GM18505 (cell line): ENCODE measurements around the gene SMARCA2.
"Not testable (repeated sequence)": the region's sequence is repeated elsewhere in the genome, so short reads cannot be mapped to it uniquely, and the experiment has no call there.

ENCODE experiments used
- ATAC-seq: cut with Tn5 transposase; IDR thresholded peaks from one replicate; pipeline ENCODE4 v1.9.1; 2021; ENCODE audit not compliant: unreplicated experiment
- POLR2A ChIP-seq: IDR thresholded peaks from 4 replicates; pipeline ENCODE4 v1.6.1; 2011; ENCODE audit warnings: borderline replicate concordance; ENCODE audit not compliant: insufficient read depth, insufficient read length; ENCODE audit errors: extremely low read depth

SMARCA2 gene

DNA sequence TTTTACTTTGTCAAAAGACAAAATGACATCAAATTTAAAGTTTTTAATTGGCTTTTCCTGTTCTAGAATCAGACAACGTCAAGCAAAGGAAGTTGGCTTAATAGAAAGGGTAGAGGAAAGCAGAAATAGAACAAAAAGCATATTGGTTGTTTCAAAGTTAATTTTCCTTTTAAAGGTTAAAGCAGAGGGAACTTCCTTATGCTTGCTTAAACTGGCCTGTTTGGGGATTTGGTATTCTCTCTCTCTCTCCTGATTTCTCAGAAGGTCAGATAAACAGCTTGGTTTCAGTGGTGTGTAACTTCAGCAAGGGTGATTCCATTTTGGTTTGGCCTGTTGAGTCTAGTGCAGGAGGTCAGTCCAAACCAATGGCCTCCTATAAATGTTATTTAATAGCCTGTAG lies 127.1 kb downstream of the SMARCA2 start:
- no peak for ATAC-seq
- TF ChIP-seq POLR2A: no peak

GRCh38 chr9:2144619-2145018 lies 129.5 kb downstream of the SMARCA2 start:
- no peak for ATAC-seq
- no peak for TF ChIP-seq POLR2A

- no peak for ATAC-seq
- no peak for TF ChIP-seq POLR2A
Measured at GRCh38 chr9:2145746-2146145, 130.6 kb downstream of the SMARCA2 start.

- ATAC-seq: not testable (repeated sequence)
Measured at GRCh38 chr9:2146700-2147099, 131.6 kb downstream of the SMARCA2 start.

- no peak for TF ChIP-seq POLR2A
- ATAC-seq: no peak
Measured at GRCh38 chr9:2150338-2150737, 135.2 kb downstream of the SMARCA2 start.

GRCh38 chr9:2151171-2151570 lies 136.0 kb downstream of the SMARCA2 start:
- no peak for ATAC-seq
- no peak for TF ChIP-seq POLR2A

- no peak for ATAC-seq
Measured at GRCh38 chr9:2152966-2153629, 138.0 kb downstream of the SMARCA2 start.

DNA sequence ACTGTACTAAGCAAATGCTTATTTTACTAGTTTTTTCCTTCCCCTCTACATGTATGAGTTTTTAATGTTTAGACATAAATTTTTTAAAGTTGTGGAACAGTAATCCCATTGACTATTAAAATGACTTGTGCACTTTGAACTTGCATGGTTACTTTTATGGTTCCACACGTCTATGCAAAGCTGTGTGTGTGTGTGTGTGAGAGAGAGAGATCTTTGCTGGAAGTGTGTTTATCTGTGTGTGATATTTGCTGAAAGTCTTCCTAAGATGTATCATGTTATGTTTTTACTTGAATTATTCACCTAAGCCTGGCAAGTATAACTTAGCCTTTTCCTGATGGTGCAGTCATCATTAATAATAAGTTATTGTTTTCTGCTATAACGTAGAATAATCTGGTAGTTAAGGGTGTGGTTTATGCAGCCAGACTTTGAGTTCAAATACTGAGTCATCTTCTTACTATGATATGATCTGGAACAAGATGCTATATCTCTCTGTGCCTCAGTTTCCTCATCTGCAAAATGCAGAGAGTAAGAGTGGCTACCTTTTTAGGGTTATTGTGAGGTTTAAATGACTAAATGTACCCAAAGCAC lies 138.6 kb downstream of the SMARCA2 start:
- ATAC-seq: no peak
- TF ChIP-seq POLR2A: no peak

More at GRCh38 chr9:2152966-2153629, 138.0 kb downstream of the SMARCA2 start:
- no peak for TF ChIP-seq POLR2A

GRCh38 chr9:2154731-2155130 lies 139.6 kb downstream of the SMARCA2 start:
- TF ChIP-seq POLR2A: no peak
- no peak for ATAC-seq

DNA sequence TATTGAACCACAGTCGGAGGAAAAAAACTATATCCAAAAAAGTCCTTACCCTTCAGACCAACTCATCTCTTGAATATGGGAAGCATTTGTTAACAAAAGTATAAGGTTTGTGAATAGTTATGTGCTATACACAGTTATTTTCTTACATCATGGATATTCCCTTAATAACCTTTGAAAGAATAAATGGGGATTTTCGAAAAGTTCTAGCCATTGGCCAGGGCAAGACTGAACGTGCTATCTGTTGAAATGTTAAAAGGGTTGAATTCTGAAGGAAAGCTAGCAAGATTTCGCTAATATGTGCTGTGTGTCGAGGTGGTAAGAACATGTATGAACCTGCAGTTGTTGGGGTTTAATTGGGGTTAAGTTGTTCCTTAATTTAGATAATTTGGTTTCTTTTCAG lies 140.8 kb downstream of the SMARCA2 start:
- ATAC-seq: no peak
- TF ChIP-seq POLR2A: no peak

DNA sequence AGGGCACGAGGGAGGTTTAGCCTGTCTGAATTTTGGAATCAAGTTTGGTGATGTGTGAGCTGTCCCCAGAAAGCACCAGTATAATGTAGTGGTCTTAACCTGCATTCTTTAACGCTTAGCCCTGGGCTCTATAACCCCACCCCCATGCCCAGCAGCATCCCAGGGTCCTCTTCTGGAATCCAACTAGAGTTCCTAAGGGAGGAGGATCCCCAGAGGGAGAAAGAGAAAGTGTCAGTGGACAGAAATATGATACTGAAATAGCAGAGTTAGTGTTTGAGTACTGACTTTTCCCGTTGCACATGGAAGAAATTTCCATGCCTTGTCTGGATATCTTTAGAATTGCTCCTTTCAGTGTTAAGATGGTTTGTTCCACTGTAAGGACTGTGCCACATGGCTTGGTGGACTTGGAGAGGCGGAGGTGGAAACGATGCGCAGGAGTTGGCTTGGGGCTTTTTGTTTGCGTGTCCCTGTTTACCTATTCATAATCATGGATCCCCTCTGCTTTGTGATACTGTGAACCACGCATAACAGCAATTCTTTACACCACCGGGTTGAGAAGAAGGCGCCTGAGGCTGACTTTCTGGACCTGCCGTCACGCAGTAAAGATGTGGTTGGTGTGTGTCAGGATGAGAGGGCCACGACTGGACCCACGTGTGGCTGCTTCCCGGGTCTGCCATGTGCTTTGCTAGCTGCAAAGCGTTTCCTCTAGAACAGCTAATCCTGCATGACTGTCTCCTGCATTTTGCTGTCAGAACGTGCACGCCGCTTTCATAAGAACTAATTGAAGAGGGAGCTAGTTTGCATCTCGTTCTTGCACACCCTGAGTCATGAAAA lies 142.3 kb downstream of the SMARCA2 start:
- peak; percentile 13 for TF ChIP-seq POLR2A
- no peak for ATAC-seq

GRCh38 chr9:2158111-2158610 lies 143.0 kb downstream of the SMARCA2 start:
- ATAC-seq: peak; percentile 51
- TF ChIP-seq POLR2A: peak; percentile 21

- peak; percentile 5 for TF ChIP-seq POLR2A
- no peak for ATAC-seq
Measured at GRCh38 chr9:2158766-2159430, 143.8 kb downstream of the SMARCA2 start.
